ENCODE results near the gene OXSM.

OXSM gene

DNA sequence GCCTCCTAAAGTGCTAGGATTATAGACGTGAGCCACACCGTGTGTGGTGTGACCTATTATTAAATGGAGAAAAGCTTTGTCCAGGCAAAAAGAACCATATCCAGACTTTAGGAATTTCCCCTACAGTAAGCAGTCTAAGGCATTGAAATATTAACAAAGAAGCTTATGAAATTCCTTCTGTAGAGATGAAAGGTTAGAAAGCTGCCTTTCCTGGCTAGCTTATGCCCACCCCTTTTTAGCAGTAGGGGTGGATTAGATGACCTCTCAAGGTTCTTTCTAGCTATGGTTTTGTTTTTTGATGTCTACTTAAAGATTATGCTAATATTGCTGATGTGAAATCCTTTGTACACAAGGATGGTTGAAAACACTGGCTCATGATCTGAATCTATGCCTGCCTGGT is 13.9 kb downstream of the OXSM start:
- in situ Hi-C loops (cut with MboI; ENCODE audit: low sequenced_read_pairs) = no loop called here

- in situ Hi-C loops (cut with MboI; ENCODE audit: low sequenced_read_pairs) = no loop called here
Measured at GRCh38 chr3:25804676-25805075, 14.8 kb downstream of the OXSM start.

DNA sequence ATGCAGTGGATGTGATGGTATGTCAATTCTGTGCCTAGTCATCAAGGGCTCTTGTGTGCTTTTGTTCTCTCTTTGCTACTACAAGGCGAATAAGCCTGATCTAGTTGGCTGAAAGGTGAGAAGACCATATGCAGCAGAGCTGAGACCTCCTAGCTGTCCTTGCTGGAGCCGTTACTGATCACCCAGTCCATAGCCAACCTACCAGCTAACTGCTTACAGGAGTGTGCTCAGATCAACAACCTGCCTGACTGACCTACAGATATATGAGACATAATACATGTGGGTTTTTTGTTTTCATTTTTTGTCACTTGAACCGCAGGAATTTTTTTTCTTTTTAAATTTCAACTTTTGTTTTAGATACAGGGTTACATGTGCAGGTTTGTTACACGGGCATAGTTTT is 22.8 kb downstream of the OXSM start:
- in situ Hi-C loops (cut with MboI; ENCODE audit: low sequenced_read_pairs) = no loop called here

GRCh38 chr3:25817107-25817506 is 27.2 kb downstream of the OXSM start:
- in situ Hi-C loops (cut with MboI; ENCODE audit: low sequenced_read_pairs) = no loop called here

GRCh38 chr3:25817638-25818037 is 27.7 kb downstream of the OXSM start:
- in situ Hi-C loops (cut with MboI; ENCODE audit: low sequenced_read_pairs) = no loop called here

- in situ Hi-C loops (cut with MboI; ENCODE audit: low sequenced_read_pairs) = no loop called here
Measured at GRCh38 chr3:25818335-25818734, 28.4 kb downstream of the OXSM start.

- in situ Hi-C loops (cut with MboI; ENCODE audit: low sequenced_read_pairs) = no loop called here
Measured at GRCh38 chr3:25820366-25820765, 30.5 kb downstream of the OXSM start.

DNA sequence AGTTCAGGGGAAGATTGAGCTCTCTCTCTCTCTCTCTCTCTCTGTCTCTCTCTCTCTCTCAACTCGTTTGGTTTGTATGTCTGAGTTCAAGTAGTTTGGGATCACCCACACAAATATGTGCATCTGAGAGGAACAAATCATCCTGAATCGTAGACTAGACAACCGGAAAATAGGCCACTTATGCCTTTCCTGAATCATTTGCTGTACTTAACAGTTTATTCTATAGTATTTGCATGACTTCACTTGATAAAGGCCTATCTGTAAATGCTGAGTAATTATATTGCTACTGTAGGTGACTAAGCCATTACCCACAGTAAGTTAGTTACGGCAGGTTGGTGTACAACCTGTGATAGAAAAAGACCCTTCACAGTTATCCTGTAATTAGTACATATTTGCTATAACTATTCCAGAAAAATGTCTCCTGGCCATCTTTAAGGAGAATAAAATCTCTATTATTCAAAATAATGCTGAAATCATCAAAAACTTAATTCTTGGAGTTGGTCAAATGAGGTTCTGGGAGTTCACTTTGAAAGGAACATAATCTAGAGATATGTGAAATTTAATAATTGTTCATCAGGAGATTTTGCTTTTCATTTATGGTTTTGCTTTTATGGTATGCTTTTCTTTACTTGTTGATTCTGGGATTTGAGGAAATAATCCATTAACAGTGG is 31.1 kb downstream of the OXSM start:
- in situ Hi-C loops (cut with MboI; ENCODE audit: low sequenced_read_pairs) = no loop called here

GRCh38 chr3:25821746-25822573 is 32.1 kb downstream of the OXSM start:
- in situ Hi-C loops (cut with MboI; ENCODE audit: low sequenced_read_pairs) = no loop called here

- in situ Hi-C loops (cut with MboI; ENCODE audit: low sequenced_read_pairs) = no loop called here
Measured at GRCh38 chr3:25823314-25823713, 33.4 kb downstream of the OXSM start.

- in situ Hi-C loops (cut with MboI; ENCODE audit: low sequenced_read_pairs) = no loop called here
Measured at GRCh38 chr3:25826510-25826909, 36.6 kb downstream of the OXSM start.

GRCh38 chr3:25830373-25831280 is 40.7 kb downstream of the OXSM start:
- in situ Hi-C loops (cut with MboI; ENCODE audit: low sequenced_read_pairs) = no loop called here

- in situ Hi-C loops (cut with MboI; ENCODE audit: low sequenced_read_pairs) = no loop called here
Measured at GRCh38 chr3:25831578-25831977, 41.7 kb downstream of the OXSM start.

- in situ Hi-C loops (cut with MboI; ENCODE audit: low sequenced_read_pairs) = no loop called here
Measured at GRCh38 chr3:25834346-25834745, 44.5 kb downstream of the OXSM start.

DNA sequence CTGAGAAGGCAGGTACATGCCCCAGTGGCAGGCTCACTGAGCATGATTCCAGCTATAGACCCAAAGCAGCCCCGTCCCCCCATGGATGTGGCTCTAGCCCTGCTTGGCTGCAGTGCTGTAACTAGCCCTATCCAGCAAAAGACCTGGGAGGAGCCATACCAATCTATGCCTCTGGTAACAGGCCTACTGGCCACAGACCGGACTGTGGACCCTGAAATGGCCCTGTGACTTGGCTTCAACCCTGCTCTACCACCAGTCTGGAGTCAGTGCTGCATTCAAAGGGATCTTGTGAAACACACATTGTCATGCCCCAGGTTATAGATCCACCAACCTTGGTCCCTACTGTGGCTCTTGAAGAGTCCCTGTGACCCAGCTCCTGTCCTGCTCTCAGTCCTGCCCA is 46.7 kb downstream of the OXSM start:
- in situ Hi-C loops (cut with MboI; ENCODE audit: low sequenced_read_pairs) = no loop called here

GRCh38 chr3:25837038-25837437 is 47.1 kb downstream of the OXSM start:
- in situ Hi-C loops (cut with MboI; ENCODE audit: low sequenced_read_pairs) = no loop called here

- in situ Hi-C loops (cut with MboI; ENCODE audit: low sequenced_read_pairs) = no loop called here
Measured at GRCh38 chr3:25840099-25840498, 50.2 kb downstream of the OXSM start.

GRCh38 chr3:25843332-25843731 is 53.4 kb downstream of the OXSM start:
- in situ Hi-C loops (cut with MboI; ENCODE audit: low sequenced_read_pairs) = no loop called here

Data from HL-60/S4 treated with phorbol 12-myristate 13-acetate at 8.2 ng/mL for 4 days and 3 days (cell line).